Lung (tissue), 12 donors: ENCODE results near the gene ZNF853. TPM values are rescaled to one million over a fixed set of nuclear protein-coding genes. Genes with fewer than 3 reads are reported as not detected.
A peak's percentile ranks its signal among the peaks of the same experiment; 100 is the strongest.

ENCODE experiments used
- ATAC-seq: fragments of 200-7000 bp; cut with Tn5 transposase; one replicate; pipeline ENCODE4 v1.9.1; 2020; ENCODE audit warnings: moderate number of reproducible peaks; ENCODE audit not compliant: insufficient read depth, low FRiP score
- DNase-seq, 3 donors: peaks; one replicate each; pipeline ENCODE4 v3.0.0-alpha.2; 2013 to 2017
- H3K27ac ChIP-seq, 2 donors: one replicate each; pipeline ENCODE4 v1.5.1; 2013; ENCODE audit warnings: mild to moderate bottlenecking in 2 of 2, moderate library complexity in 2 of 2, control low read depth in 1 of 2, inconsistent platforms in 1 of 2, low read depth in 1 of 2, low read length in 1 of 2
- H3K27me3 ChIP-seq, 3 donors: one replicate each; pipeline ENCODE4 v1.5.1; 2013; ENCODE audit warnings: low read length in 2 of 3; ENCODE audit not compliant: control insufficient read depth in 3 of 3, insufficient read depth in 3 of 3
- H3K36me3 ChIP-seq, 4 donors: one replicate each; pipeline ENCODE4 v1.5.1; 2013; ENCODE audit warnings: low read length in 4 of 4, mild to moderate bottlenecking in 1 of 4, moderate library complexity in 1 of 4; ENCODE audit not compliant: control insufficient read depth in 4 of 4, insufficient read depth in 4 of 4
- H3K4me1 ChIP-seq, 5 donors: one replicate each; pipeline ENCODE4 v1.5.1; 2013; ENCODE audit warnings: low read length in 5 of 5, mild to moderate bottlenecking in 2 of 5, moderate library complexity in 1 of 5; ENCODE audit not compliant: control insufficient read depth in 5 of 5, insufficient read depth in 5 of 5
- H3K4me3 ChIP-seq: one replicate; pipeline ENCODE4 v1.5.1; 2013; ENCODE audit warnings: mild to moderate bottlenecking, control low read depth, moderate library complexity
- H3K9ac ChIP-seq, 2 donors: one replicate each; pipeline ENCODE4 v1.5.1; 2013; ENCODE audit warnings: low read length in 2 of 2, control low read depth in 1 of 2; ENCODE audit not compliant: insufficient read depth in 1 of 2
- H3K9me3 ChIP-seq, 4 donors: one replicate each; pipeline ENCODE4 v1.5.1; 2013; ENCODE audit warnings: low read length in 3 of 4, mild to moderate bottlenecking in 1 of 4, moderate library complexity in 1 of 4; ENCODE audit not compliant: control insufficient read depth in 4 of 4, insufficient read depth in 3 of 4
- CTCF ChIP-seq: IDR thresholded peaks from 2 replicates; pipeline ENCODE4 v1.5.1; 2012; ENCODE audit warnings: mild to moderate bottlenecking; ENCODE audit errors: control extremely low read depth, extremely low read depth
- WGBS, 2 donors: extraction: QIAGEN DNeasy Blood & Tissue Kit; methylation state at CpG; one replicate each; pipeline ENCODE4 v1.1.7; 2013; 5-methylcytosine and 5-hydroxymethylcytosine counted together
- polyA plus RNA-seq, 2 donors: library from polyadenylated mRNA; stranded (reverse); fragments of 200-250 nt; gene quantifications; one replicate each; pipeline ENCODE4 v1.2.1, GENCODE V29; 2013
- total RNA-seq, 2 donors: library from RNA; depleted of rRNA in 1 of 2; stranded (reverse); fragments of >200 nt in 1 of 2; gene quantifications; one replicate each; pipeline ENCODE4 v1.2.1, GENCODE V29; 2014 to 2021
- donor health status: control.
- donor health status: control.
- donor health status: Bipolar disorder and iron deficiency.
- donor health status: healthy.
- donor health status: DM: yes; HTN: yes; CAD: no.

The ZNF853 gene
- total and polyA plus RNA-seq, 4 donors: 1.4 to 7.6 (median 3.8) TPM

- H3K4me3 ChIP-seq: no peak overlapping the region
- peaks cover 0 to 17% (median 0%) of the 10 kb centered on the region in 5 donors for H3K4me1 ChIP-seq
- H3K9ac ChIP-seq: no peak overlapping the region
- no peaks in the 10 kb centered on the region for H3K9me3 ChIP-seq
- H3K27me3 ChIP-seq: no peaks in the 10 kb centered on the region
- no peak for TF ChIP-seq CTCF
- no peak overlapping the region for H3K27ac ChIP-seq
- H3K36me3 ChIP-seq: peaks cover 0 to 9% (median 2%) of the 10 kb centered on the region in 4 donors
- DNase-seq: no peak
- 73 to 77% methylated on average over 6 to 7 of the region's 7 CpGs for WGBS, 2 donors
- no peak for ATAC-seq
Observed at GRCh38 chr7:6612819-6613218, 2.6 kb upstream of the ZNF853 start.

- H3K9me3 ChIP-seq: no peaks in the 10 kb centered on the region
- DNase-seq (no peak), ATAC-seq (no peak)
- H3K27me3 ChIP-seq: no peaks in the 10 kb centered on the region
- no peak for TF ChIP-seq CTCF
- peaks cover 0 to 3% (median under 1%) of the 10 kb centered on the region in 4 donors for H3K36me3 ChIP-seq
- H3K27ac ChIP-seq: no peak overlapping the region
- no peak overlapping the region for H3K4me3 ChIP-seq
- WGBS, 2 donors: 41 to 56% methylated on average over 2 of the region's 2 CpGs
- no peak overlapping the region for H3K9ac ChIP-seq
- H3K4me1 ChIP-seq: peaks cover 0 to 17% (median 0%) of the 10 kb centered on the region in 5 donors
Observed at GRCh38 chr7:6613706-6614105, 1.7 kb upstream of the ZNF853 start.

GRCh38 chr7:6615723-6616555 lies 529 bp downstream of the ZNF853 start:
- H3K4me1 ChIP-seq: peaks cover 0 to 17% (median 0%) of the 10 kb centered on the region in 5 donors
- peak overlapping the region in 1 of 2 donors; percentile 19 for H3K9ac ChIP-seq
- peak overlapping the region; percentile 71 for H3K4me3 ChIP-seq
- peaks cover 0 to 7% (median 0%) of the 10 kb centered on the region in 4 donors for H3K36me3 ChIP-seq
- no peak overlapping the region for H3K27ac ChIP-seq
- no peak for TF ChIP-seq CTCF
- ATAC-seq (no peak), DNase-seq (peak in 1 of 3 donors; percentile 29)
- WGBS, 2 donors: 10 to 15% methylated on average over 38 to 63 of the region's 63 CpGs
- H3K9me3 ChIP-seq: no peaks in the 10 kb centered on the region
- H3K27me3 ChIP-seq: no peaks in the 10 kb centered on the region
